Bronchial epithelial cell (primary cell): ENCODE data around the gene CCNT2. TPM values are rescaled to one million over a fixed set of nuclear protein-coding genes. Genes with fewer than 3 reads are reported as not detected.
"Not testable (repeated sequence)": the region's sequence is repeated elsewhere in the genome, so short reads cannot be mapped to it uniquely, and the experiment has no call there.

Experiments used
- DNase-seq: peaks from one replicate; pipeline ENCODE4 v3.0.0-alpha.2; 2010; ENCODE audit warnings: low read depth
- FAIRE-seq: peaks from 2 replicates; lab custom pipeline; 2011; peaks lifted over from hg19 to GRCh38; lab: Jason Lieb, UNC
- H3K27me3 ChIP-seq: 2 replicates; pipeline ENCODE4 v1.5.1; 2011; ENCODE audit warnings: low read length; ENCODE audit not compliant: control insufficient read depth, insufficient read depth
- H3K36me3 ChIP-seq: 2 replicates; pipeline ENCODE4 v1.5.1; 2011; ENCODE audit warnings: low read length; ENCODE audit not compliant: control insufficient read depth, insufficient read depth
- H3K4me3 ChIP-seq: 2 replicates; pipeline ENCODE4 v1.5.1; 2011; ENCODE audit warnings: mild to moderate bottlenecking, low read depth, low read length, control low read depth
- total RNA-seq: library from RNA; depleted of rRNA; stranded (reverse); fragments of >200 nt; gene quantifications from 2 replicates; pipeline ENCODE4 v1.2.1, GENCODE V29; 2014
- TF ChIP-seq, protein P1 (sequence below): IDR thresholded peaks from 2 replicates; pipeline ENCODE4 v1.5.1; 2011; ENCODE audit warnings: mild to moderate bottlenecking, moderate library complexity, low read length, control low read depth, inconsistent platforms; ENCODE audit not compliant: insufficient read depth, severe bottlenecking

The CCNT2 gene
- total RNA-seq, 1 donor from 2014 or later, result 24.0 TPM

DNA sequence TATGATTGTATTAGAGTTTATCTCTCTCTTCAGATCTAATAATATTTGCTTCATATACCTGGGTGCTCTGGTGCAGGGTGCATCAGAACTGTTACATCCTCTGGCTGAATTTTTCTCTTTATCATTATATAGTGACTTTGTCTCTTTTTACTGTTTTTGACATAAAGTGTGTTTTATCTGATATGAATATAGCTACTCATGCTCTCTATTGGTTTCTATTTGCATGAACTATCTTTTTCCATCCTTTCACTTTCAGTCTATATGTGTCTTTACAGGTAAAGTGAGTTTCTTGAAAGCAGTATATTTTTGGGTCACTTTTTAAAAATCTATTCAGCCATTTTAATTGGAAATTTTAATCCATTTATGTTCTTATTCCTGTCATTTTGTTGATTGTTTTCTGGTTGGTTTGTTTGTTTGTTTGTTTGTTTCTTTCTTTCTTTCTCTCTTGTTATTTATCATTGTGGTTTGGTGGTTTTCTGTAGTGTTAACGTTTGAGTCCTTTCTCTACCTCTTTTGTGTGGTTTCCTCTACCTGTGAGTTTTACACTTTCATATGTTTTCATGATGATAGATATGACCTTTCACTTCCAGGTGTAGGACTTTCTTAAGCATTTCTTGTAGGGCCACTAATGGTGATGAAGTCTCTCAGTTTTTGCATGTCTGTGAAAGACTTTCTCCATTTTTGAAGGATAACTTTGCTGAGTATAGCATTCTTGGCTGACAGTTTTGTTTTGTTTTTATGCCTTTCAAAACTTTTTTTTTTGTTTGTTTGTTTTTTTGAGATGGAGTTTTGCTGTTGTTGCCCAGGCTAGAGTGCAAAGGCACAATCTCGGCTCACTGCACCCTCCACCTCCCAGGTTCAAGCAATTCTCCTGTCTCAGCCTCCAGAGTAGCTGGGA is 54.9 kb downstream of the CCNT2 start:
- no peaks in the 10 kb centered on the region for H3K27me3 ChIP-seq
- no peak for DNase-seq
- H3K36me3 ChIP-seq, result no peaks in the 10 kb centered on the region
- FAIRE-seq, result no peak
- TF ChIP-seq, protein P1, sequence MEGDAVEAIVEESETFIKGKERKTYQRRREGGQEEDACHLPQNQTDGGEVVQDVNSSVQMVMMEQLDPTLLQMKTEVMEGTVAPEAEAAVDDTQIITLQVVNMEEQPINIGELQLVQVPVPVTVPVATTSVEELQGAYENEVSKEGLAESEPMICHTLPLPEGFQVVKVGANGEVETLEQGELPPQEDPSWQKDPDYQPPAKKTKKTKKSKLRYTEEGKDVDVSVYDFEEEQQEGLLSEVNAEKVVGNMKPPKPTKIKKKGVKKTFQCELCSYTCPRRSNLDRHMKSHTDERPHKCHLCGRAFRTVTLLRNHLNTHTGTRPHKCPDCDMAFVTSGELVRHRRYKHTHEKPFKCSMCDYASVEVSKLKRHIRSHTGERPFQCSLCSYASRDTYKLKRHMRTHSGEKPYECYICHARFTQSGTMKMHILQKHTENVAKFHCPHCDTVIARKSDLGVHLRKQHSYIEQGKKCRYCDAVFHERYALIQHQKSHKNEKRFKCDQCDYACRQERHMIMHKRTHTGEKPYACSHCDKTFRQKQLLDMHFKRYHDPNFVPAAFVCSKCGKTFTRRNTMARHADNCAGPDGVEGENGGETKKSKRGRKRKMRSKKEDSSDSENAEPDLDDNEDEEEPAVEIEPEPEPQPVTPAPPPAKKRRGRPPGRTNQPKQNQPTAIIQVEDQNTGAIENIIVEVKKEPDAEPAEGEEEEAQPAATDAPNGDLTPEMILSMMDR, result no peak
- no peak overlapping the region for H3K4me3 ChIP-seq

DNA sequence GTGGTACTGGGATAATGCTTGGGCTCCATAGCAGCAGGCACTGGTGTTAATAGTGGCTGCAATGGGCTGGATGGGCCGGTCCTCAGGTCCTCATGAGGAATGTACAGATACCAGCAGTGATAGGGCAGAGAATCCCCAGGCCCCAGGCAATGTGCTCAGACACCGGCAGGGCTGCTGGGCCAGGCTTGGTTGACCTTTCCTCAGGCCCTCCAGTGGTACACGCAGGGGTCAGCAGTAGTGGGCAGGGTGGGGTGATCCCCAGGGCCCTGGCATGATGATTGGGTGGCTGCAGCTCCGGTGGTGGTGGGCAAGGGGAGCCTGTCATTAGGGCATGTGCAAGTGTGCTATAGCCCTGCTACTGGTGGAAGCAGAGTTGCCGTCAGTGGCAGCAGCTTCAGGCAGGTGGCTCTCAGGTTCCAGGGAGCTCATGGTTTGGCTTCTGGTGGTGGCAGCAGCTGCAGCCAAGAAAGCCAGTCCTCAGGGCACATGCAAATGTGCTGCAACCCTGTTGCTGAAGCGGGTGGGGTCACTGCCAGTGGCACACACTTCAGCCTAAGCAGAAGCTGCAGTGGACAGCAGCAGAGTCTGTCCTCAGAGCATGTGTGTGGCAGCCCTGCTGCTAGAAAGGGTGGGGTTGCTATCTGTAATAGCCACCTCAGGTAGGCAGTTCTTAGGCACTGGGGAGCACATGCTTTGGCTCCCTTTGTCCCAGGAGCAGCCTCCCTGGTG is 56.8 kb downstream of the CCNT2 start:
- Histone ChIP-seq H3K36me3 (no peaks in the 10 kb centered on the region), H3K27me3 (no peaks in the 10 kb centered on the region), H3K4me3 (no peak overlapping the region)
- DNase-seq (no peak), FAIRE-seq (no peak)
- TF ChIP-seq, protein P1, result no peak

DNA sequence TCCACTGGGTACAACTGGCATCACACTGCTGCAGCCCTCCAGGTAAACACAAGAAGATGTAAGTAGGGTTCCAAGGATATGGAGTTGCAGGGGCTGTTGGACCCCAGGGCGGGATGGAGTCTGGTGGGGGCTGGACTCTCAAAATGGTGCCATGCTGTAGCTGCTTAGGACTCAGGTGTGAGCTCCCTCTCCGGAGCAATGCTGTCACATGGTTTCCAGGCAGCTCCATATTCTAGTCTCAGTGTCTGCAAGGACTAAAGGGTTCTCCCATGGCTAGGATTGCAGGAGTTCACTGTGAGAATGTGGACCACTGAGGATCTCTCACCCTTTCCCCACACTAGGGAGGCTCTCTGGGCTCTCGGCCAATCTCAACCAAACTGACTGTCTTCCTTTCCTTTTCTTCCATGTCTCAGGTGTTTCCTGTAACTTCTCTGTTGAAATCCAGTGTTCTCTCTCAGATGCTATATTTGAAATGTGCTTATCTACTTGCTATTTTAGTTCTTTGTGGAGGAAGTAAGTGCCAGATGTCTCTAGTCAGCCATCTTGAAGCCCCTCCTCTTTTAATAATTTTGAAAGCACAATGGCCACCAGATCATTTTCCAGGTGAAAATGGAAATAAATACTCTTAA is 57.6 kb downstream of the CCNT2 start:
- TF ChIP-seq, protein P1, result no peak
- DNase-seq (no peak), FAIRE-seq (no peak)
- Histone ChIP-seq H3K4me3 (no peak overlapping the region), H3K27me3 (no peaks in the 10 kb centered on the region), H3K36me3 (no peaks in the 10 kb centered on the region)

DNA sequence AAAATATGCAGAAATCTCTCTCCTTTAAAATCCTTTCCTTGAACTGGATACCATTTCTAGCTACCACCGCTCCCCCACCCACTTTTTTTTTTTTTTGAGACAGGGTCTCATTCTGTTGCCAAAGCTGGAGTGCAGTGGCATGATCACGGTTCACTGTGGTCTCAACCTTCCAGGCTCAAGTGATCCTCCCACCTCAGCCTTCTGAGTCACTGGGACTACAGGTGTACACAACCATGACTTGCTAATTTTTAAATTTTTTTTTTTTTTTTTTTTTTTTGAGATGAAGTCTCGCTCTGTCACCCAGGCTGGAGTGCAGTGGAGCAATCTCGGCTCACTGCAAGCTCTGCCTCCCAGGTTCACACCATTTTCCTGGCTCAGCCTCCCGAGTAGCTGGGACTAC is 58.5 kb downstream of the CCNT2 start:
- FAIRE-seq, H3K27me3 ChIP-seq, H3K36me3 ChIP-seq, DNase-seq, H3K4me3 ChIP-seq: not testable (repeated sequence)

DNA sequence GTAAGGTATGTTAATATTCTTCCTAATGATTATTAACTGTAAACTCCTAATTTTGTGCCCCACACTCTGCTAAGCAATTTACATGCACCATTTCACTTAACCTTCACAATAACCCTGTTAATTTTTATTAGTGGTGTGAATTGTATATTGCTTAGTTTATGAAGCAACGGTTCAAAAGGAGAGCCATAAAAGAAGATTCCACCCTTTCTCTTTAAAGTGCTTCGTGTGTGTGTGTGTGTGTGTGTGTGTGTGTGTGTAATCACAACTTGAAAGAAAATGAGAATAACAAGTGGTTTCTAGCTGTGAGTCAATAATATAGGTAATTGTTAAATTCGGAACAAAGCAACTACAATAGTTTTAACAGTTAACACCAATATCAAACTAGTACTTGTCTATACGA is 60.6 kb downstream of the CCNT2 start:
- DNase-seq (no peak), FAIRE-seq (no peak)
- Histone ChIP-seq H3K4me3 (no peak overlapping the region), H3K27me3 (no peaks in the 10 kb centered on the region), H3K36me3 (no peaks in the 10 kb centered on the region)
- TF ChIP-seq, protein P1, result no peak

DNA sequence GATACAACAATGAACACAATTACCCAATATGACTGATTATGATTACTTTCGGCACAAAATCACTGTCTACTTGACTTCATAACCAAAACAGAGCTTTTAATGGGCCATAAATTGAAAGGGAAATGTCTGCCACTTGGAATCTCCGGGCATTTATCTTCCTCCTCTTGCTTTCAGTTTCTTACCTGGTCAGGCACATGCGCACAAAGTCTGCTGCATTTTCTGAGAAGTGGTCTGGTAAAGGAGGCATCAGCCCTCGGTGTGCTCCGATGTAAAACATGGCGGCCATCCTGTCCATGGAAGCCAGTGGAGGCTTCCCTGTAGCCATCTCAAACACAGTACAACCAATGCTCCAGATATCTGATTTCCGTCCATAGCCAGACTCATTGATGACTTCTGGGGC is 62.0 kb downstream of the CCNT2 start:
- H3K4me3 ChIP-seq, result no peak overlapping the region
- H3K27me3 ChIP-seq, result no peaks in the 10 kb centered on the region
- FAIRE-seq (no peak), DNase-seq (no peak)
- TF ChIP-seq, protein P1, result no peak
- no peaks in the 10 kb centered on the region for H3K36me3 ChIP-seq
